Liver (tissue), 3 donors: ENCODE measurements around the gene SMARCC1.

Source experiments
- FOXA1 ChIP-seq: IDR thresholded peaks from 2 replicates; pipeline ENCODE4 v1.6.1; 2016; ENCODE audit warnings: antibody characterized with exemption
- HNF4G ChIP-seq: IDR thresholded peaks from 2 replicates; pipeline ENCODE4 v1.6.1; 2016; ENCODE audit warnings: antibody characterized with exemption
- RAD21 ChIP-seq, 2 donors: IDR thresholded peaks; 2 replicates each; pipeline ENCODE4 v1.6.1; 2016; ENCODE audit warnings: antibody characterized with exemption in 2 of 2, mild to moderate bottlenecking in 2 of 2
- RXRA ChIP-seq, 2 donors: IDR thresholded peaks; 2 replicates each; pipeline ENCODE4 v1.6.1; 2017 to 2018; ENCODE audit warnings: antibody characterized with exemption in 2 of 2, mild to moderate bottlenecking in 1 of 2
- SP1 ChIP-seq: IDR thresholded peaks from 2 replicates; pipeline ENCODE4 v1.6.1; 2018; ENCODE audit warnings: antibody characterized with exemption, mild to moderate bottlenecking
- TAF1 ChIP-seq: conservative IDR thresholded peaks from 2 replicates; pipeline ENCODE4 v1.6.1; 2016; ENCODE audit warnings: antibody characterized with exemption, mild to moderate bottlenecking
- TF ChIP-seq, protein P1 (sequence below): fragments of 150-350 bp; IDR thresholded peaks from 2 replicates; pipeline ENCODE4 v1.5.1; 2017; ENCODE audit warnings: improper control_type of control experiment, low read depth, low read length; ENCODE audit not compliant: missing input control
- TF ChIP-seq, protein P2 (sequence below): IDR thresholded peaks from 2 replicates; pipeline ENCODE4 v1.6.1; 2016; ENCODE audit warnings: antibody characterized with exemption
- TF ChIP-seq, protein P3 (sequence below): IDR thresholded peaks from 2 replicates; pipeline ENCODE4 v1.6.1; 2016; ENCODE audit warnings: antibody characterized with exemption, mild to moderate bottlenecking
- donor health status: healthy.
- donor health status: healthy.

DNA sequence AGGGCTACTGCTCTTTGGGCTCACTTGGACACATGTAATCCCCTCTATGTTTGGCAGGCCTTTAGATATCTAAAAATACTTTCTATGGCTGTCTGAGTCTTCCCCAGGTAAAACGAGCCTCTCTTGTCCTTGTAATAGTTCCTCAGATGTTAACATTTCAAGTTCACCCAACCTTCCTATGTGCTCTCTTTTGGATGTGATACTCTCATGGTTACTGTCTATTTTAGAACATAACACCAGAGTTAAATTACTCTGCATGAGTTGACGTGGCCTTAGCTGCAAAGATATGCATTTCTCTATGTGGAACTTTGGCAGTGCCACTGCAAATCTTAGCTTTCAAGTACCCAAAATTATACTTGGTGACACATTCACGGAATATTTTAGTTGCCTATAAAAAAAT, 171.1 kb downstream of the SMARCC1 start:
- TF ChIP-seq, protein P1, sequence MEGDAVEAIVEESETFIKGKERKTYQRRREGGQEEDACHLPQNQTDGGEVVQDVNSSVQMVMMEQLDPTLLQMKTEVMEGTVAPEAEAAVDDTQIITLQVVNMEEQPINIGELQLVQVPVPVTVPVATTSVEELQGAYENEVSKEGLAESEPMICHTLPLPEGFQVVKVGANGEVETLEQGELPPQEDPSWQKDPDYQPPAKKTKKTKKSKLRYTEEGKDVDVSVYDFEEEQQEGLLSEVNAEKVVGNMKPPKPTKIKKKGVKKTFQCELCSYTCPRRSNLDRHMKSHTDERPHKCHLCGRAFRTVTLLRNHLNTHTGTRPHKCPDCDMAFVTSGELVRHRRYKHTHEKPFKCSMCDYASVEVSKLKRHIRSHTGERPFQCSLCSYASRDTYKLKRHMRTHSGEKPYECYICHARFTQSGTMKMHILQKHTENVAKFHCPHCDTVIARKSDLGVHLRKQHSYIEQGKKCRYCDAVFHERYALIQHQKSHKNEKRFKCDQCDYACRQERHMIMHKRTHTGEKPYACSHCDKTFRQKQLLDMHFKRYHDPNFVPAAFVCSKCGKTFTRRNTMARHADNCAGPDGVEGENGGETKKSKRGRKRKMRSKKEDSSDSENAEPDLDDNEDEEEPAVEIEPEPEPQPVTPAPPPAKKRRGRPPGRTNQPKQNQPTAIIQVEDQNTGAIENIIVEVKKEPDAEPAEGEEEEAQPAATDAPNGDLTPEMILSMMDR: no peak
- TF ChIP-seq RAD21 (IDR thresholded peaks at IDR 0.05) (no peak), TAF1 (no peak), SP1 (no peak), HNF4G (no peak), RXRA (IDR thresholded peaks at IDR 0.05) (no peak), FOXA1 (no peak)
- TF ChIP-seq, protein P2, sequence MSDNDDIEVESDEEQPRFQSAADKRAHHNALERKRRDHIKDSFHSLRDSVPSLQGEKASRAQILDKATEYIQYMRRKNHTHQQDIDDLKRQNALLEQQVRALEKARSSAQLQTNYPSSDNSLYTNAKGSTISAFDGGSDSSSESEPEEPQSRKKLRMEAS: no peak
- TF ChIP-seq, protein P3, sequence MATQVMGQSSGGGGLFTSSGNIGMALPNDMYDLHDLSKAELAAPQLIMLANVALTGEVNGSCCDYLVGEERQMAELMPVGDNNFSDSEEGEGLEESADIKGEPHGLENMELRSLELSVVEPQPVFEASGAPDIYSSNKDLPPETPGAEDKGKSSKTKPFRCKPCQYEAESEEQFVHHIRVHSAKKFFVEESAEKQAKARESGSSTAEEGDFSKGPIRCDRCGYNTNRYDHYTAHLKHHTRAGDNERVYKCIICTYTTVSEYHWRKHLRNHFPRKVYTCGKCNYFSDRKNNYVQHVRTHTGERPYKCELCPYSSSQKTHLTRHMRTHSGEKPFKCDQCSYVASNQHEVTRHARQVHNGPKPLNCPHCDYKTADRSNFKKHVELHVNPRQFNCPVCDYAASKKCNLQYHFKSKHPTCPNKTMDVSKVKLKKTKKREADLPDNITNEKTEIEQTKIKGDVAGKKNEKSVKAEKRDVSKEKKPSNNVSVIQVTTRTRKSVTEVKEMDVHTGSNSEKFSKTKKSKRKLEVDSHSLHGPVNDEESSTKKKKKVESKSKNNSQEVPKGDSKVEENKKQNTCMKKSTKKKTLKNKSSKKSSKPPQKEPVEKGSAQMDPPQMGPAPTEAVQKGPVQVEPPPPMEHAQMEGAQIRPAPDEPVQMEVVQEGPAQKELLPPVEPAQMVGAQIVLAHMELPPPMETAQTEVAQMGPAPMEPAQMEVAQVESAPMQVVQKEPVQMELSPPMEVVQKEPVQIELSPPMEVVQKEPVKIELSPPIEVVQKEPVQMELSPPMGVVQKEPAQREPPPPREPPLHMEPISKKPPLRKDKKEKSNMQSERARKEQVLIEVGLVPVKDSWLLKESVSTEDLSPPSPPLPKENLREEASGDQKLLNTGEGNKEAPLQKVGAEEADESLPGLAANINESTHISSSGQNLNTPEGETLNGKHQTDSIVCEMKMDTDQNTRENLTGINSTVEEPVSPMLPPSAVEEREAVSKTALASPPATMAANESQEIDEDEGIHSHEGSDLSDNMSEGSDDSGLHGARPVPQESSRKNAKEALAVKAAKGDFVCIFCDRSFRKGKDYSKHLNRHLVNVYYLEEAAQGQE: no peak
